DMS153 (cell line): ENCODE data around the gene MITF.
A peak's percentile ranks its signal among the peaks of the same experiment; 100 is the strongest.

Experiments
- DNase-seq: peaks from one replicate; lab custom pipeline; 2025; lab: John Stamatoyannopoulos, UW

MITF gene

GRCh38 chr3:69739204-69740102, at the start of gene MITF:
Gene MITF (plus strand): TSS chr3:69739464. CDS start chr3:69739598, 134 bp downstream.
- DNase-seq, result peak; percentile 17

- DNase-seq, result no peak
These were observed 47.4 kb upstream of the MITF start for GRCh38 chr3:69691860-69692259.

DNA sequence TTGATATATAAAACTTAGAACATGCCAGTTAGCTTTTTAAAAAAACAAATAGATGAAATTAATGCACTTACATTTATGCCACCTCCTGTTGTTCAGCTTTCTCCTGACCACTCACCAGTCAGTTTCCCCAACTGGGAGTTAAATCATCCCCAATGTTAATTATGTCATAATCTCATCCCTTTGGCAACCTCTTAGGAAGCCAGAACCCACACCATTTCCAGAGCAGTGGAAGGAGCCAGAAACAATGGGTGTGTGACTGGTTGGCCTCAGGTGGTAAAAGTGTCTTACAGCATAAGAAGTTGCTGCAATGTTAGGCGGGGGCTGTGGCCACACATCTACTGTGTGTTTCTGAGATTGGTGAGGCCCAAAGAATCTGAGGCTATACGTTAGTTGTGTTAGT, 46.5 kb upstream of the MITF start:
- no peak for DNase-seq

- no peak for DNase-seq
These were observed 43.8 kb upstream of the MITF start for GRCh38 chr3:69695443-69695842.

DNA sequence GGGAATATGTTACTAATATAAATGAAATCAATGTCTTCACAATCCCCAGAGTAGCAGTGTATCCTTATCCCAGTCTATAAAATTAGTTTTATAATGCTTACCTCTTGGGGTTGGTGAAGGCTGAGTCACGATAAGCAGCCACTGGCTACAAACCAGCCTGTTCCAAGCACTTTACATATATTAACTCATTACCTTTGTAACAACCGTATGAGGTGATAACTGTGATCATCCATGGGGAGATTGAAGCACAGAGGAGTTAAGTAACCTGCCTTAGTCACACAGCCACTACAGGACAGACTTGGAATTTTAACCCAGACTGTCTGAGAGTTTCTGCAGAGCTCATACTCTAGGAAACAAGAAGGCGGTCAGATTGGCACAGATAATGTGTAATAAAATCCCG, 43.3 kb upstream of the MITF start:
- DNase-seq, result no peak

- no peak for DNase-seq
These were observed 42.9 kb upstream of the MITF start for GRCh38 chr3:69696367-69696766.

DNA sequence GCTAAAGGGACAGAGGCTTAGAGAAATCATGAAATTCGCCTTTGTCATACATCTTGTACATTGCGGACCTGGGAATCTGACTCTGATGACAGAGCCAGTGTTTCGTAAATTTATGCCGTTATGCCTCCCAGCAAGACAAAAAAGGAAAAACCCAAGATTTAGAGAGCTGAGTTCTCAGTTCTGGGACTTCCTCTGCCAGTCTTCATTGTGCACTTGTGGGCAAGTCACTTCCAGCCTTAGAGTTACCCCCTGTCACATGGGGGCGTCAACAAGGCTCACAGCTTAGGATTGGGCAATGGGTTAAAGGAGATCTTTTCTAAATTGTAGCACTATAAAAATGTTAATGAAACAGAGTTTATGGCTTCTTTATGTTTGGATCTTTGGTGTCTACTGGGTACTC, 41.9 kb upstream of the MITF start:
- DNase-seq, result no peak

- no peak for DNase-seq
These were observed 40.5 kb upstream of the MITF start for GRCh38 chr3:69698728-69699127.

- no peak for DNase-seq
These were observed 40.1 kb upstream of the MITF start for GRCh38 chr3:69699183-69699582.

- no peak for DNase-seq
These were observed 38.3 kb upstream of the MITF start for GRCh38 chr3:69700949-69701348.

GRCh38 chr3:69710153-69710977, 28.9 kb upstream of the MITF start:
- DNase-seq, result no peak

- no peak for DNase-seq
These were observed 27.0 kb upstream of the MITF start for GRCh38 chr3:69712269-69712668.

GRCh38 chr3:69712933-69713332, 26.3 kb upstream of the MITF start:
- no peak for DNase-seq

DNA sequence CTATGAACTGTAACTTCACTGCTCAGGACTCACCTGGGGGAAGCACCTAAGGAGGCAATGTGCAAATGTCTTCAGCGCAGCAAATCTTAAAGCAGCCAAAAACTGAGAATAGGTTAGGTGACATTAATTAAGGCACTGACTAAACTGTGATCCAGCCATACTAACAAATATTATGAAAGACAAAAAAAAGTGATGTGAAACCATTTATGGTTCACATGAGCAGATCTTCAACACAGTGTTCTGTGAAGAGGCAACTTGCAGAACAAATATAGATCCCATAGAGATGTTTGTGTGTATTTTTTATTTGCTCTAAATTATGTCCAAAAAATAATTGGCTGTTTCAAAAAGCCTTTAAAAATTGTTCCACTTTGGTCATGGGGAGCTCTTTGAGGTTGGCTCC, 24.1 kb upstream of the MITF start:
- DNase-seq, result no peak

DNA sequence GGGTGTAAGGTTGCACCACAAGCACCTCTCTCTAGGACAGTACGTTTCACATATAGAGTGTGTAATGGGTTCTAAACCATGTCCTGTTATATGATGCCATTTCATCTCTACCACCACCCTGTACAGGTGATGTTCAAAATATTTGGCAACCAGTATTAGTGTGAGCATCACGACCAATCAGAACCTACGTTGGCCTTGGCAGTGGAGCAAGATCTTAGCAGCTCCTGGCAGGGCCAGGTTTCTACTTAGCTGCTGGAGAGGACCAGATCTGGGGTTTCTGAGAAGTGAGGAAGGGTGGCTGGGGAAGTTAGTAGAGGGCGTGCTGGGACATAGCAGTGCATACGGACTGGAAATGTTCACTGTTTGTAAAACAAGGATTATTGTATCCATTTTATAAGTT, 23.1 kb upstream of the MITF start:
- DNase-seq, result no peak

- no peak for DNase-seq
These were observed 20.2 kb upstream of the MITF start for GRCh38 chr3:69718866-69719586.

DNA sequence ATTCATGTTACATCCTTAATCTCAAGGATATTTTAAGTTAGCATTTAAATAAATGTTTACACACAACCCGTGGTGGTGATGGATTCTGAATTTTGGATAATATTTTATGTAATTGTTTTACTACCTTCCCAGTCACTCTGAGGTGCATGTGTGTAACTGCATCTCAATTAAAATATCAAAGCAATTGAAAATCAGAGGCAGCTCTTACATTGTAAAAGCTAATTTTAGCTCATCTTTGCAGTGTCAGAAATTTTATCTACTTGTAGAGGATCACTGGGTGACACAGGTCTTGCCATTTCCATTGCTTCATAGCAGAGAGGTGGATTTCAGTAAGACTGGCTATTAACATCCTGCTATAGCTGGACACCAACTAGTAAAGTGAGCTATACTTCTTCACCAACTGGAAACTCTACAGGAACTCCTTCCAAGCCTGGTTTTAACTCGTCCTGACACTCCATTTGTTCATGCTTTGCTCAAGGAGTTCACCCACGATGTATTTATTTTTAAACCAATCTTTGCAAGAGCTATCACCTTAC, 19.6 kb upstream of the MITF start:
- DNase-seq, result no peak

DNA sequence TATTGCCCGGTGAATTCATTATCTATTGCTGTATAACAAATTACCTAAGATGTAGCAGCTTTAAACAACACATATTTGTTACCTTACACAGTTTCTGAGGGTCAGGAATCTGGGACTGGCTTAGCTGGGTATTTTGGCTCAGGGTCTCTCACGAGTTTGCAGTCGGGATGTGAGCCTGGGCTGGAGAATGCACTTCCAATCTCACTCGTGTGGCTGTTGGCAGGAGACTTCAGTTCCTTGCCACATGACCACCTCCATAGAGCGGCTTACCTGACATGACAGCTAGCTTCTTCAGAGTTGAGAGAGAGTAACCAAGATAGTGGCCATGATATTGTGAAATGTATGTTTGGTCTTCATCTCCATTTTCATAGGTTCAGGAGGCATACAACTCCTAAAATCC, 18.4 kb upstream of the MITF start:
- DNase-seq, result no peak

- no peak for DNase-seq
These were observed 15.9 kb upstream of the MITF start for GRCh38 chr3:69723389-69723788.

DNA sequence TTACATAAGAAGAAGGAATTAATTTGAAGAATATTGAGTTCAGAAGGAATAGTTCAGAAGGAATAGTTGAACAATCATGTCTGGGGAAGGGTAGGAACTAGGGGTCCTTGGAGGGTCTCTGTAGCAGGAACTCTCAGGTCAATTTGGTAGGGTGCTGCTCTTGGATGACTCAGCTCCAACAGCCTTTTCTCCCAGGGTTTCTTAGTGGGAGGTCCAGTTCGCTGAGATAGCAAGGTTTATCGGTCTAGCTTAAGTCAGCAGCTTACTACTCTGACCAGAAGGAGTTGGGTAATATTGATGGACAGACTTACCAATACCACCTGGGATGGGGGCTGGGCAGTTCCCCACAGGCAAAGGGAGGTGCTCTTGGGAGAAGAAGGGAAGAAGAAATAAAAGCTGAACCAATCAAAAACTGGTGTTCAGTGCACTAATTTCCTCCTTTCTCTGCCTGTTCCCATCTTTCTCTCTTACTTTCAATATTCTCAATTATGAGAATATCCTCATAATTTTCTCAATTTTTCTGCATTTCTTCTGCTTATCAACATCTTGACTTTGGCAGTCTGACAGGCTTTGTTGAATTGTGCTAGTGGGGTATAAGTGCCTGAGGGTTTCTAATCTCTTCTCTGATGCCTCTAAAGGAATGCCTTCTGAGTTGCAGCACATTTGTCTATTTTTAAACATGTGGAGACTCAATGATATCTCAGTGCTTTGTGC, 14.4 kb upstream of the MITF start:
- DNase-seq, result no peak

GRCh38 chr3:69725994-69726571, 13.2 kb upstream of the MITF start:
- no peak for DNase-seq
